ENCODE results near the gene FAM111B. TPM values are rescaled to one million over a fixed set of nuclear protein-coding genes. Genes with fewer than 3 reads are reported as not detected.
A peak's percentile ranks its signal among the peaks of the same experiment; 100 is the strongest.

FAM111B gene
- total and polyA plus RNA-seq, 2 of the 8 experiments (the other 6 are each of a cell fraction or from before 2014, with no cell fraction given): 4.8 to 38.1 TPM

DNA sequence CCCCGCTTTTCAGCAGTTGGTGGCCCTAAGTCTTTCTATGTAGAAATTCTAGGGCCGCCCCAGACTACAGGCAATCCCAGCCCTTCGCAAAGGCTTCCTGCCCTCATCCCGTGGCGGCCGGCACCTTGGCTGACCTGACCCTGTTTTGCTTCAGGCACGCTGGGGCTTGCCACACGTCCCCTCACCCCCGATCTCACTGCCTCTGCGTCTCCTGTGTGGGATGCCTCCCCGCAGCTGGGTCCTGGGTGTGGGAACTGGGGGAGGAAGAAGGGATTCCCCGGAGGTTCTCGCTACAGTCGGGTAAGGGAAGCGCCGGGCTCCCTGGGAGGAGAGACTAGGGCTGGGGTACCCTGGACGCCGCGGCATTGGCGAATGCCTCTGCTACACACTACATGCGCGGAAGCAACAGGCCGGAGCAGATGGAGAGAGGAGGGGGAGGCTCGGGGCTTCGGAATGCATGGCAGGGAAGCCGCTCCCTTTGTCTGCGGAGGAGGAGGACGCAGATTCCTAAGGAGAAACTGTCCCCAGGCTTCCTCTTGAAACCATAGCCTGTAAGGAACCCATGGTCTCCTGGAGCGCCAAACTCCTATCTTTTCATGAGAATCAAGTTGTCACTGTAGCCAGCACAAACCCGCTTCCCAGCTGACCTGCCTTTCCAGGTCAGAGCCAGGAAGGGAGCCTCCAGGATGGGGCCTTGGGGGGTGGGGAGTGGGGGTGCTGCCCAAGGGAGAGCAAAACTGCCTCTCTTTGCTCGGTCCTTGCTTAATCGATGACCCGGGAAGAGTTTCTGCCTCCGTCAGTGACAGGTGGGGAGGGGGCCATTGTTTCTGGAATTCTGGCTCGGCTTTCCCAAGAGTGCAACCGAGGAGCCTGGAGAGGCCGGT is 66.3 kb downstream of the FAM111B start (continued):
- TF ChIP-seq CBX5 (IDR thresholded peaks at IDR 0.05; ENCODE audit: low read depth, low read length): no peak
- no peak for TF ChIP-seq ASH2L (IDR thresholded peaks at IDR 0.05; ENCODE audit: low read length)
- TF ChIP-seq RBBP5 (IDR thresholded peaks at IDR 0.05; ENCODE audit: borderline replicate concordance, low read depth, low read length): peak; percentile 50; the same call in 1 of the 2 replicates
- no peak for TF ChIP-seq CBX8 (IDR thresholded peaks at IDR 0.05; ENCODE audit: borderline replicate concordance, low read depth, low read length)
- no peak for TF ChIP-seq GABPA (IDR thresholded peaks at IDR 0.05; ENCODE audit: borderline replicate concordance, insufficient read depth, low read length)
- no peak for TF ChIP-seq SP2 (IDR thresholded peaks at IDR 0.05; ENCODE audit: low read length)
- no peak for TF ChIP-seq BCL11A (IDR thresholded peaks at IDR 0.05; ENCODE audit: low read depth in 2 of 2, low read length in 2 of 2)
- no peak for TF ChIP-seq KDM1A (IDR thresholded peaks at IDR 0.05; ENCODE audit: borderline replicate concordance, low read length)
- no peak for TF ChIP-seq SIRT6 (IDR thresholded peaks at IDR 0.05; ENCODE audit: low read length)
- no peak for TF ChIP-seq CHD1 (IDR thresholded peaks at IDR 0.05; ENCODE audit: low read depth, low read length)
- TF ChIP-seq, protein P1, sequence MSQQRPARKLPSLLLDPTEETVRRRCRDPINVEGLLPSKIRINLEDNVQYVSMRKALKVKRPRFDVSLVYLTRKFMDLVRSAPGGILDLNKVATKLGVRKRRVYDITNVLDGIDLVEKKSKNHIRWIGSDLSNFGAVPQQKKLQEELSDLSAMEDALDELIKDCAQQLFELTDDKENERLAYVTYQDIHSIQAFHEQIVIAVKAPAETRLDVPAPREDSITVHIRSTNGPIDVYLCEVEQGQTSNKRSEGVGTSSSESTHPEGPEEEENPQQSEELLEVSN (IDR thresholded peaks at IDR 0.05): no peak
- no peak for TF ChIP-seq SUZ12 (IDR thresholded peaks at IDR 0.05; ENCODE audit: low read length)
- no peak for TF ChIP-seq SP1 (IDR thresholded peaks at IDR 0.05; ENCODE audit: low read depth, low read length)
- TF ChIP-seq MAX (IDR thresholded peaks at IDR 0.05): peak; percentile 39; the same call in 1 of the 2 replicates
- no peak for TF ChIP-seq JUN (IDR thresholded peaks at IDR 0.05; ENCODE audit: low read depth, low read length)
- TF ChIP-seq HDAC2 (IDR thresholded peaks at IDR 0.05; ENCODE audit: borderline replicate concordance in 1 of 2, low read depth in 2 of 2, low read length in 2 of 2): no peak
